HG02943 (cell line): ENCODE measurements around the gene MACROD2.

Source experiments
- ATAC-seq: cut with Tn5 transposase; IDR thresholded peaks from one replicate; pipeline ENCODE4 v1.9.1; 2021; ENCODE audit warnings: mild to moderate bottlenecking, low read depth, moderate library complexity; ENCODE audit not compliant: unreplicated experiment

The MACROD2 gene

DNA sequence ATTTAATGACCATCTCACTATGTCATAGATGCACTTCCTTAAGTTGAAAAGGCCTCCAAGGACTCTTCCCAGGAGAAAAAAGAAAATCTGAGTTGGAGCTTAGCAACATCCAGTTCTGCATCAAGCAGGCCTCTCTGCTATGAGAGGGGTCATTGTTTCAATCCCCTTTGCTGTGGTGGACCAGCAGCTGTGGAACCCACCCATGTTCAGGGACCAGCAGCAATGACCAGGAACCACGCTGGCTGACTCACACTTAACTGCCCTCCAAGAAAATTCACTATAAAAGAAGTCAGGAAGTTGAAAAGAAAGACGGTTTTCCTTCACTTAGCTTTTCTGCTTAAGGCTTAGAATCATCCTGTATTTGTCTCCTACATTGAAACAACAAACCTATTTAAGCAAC lies 1404.5 kb downstream of the MACROD2 start:
- ATAC-seq: no peak

GRCh38 chr20:15406072-15406471 lies 1410.8 kb downstream of the MACROD2 start:
- no peak for ATAC-seq

DNA sequence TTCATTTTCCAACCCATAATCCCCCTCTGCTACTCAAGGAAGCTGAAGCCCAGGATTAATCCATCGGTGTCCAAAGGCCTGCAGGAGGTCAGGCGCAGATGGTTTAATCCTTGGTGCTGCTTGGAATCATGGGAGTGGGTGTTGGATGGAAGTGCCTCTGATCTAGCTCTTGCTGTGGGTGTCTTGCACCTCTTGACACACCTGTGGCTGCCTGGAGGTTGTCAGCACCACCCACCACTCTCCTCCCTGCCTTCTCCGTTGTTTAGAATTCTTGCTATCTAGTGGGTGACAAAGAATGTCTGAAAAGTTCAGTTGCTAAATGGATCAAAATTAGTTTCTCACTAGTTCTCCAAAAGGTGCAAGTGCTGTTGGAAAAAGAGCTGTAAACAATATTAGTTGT lies 1416.5 kb downstream of the MACROD2 start:
- no peak for ATAC-seq

DNA sequence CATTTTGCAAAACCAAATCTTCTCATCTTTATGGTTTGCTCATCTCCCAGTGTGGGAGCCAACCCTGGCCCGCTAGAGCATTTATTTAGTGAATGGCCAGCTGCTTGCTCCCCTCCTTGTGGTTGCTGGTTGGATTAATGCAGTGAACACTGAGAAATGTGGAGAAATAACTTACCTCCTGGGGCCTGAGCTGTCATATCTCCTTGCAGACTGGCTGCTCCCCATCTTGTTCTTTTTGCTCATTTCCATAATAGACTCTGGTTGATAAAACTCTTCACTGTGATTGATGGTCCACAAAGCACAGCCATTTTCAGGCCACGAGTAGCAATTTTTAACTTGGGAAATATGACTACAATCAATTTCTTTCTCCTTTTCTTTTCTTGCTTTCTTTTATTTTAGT lies 1420.6 kb downstream of the MACROD2 start:
- ATAC-seq: no peak

- ATAC-seq: no peak
Measured at GRCh38 chr20:15419856-15420255, 1424.5 kb downstream of the MACROD2 start.

GRCh38 chr20:15422966-15423365 lies 1427.7 kb downstream of the MACROD2 start:
- ATAC-seq: no peak

DNA sequence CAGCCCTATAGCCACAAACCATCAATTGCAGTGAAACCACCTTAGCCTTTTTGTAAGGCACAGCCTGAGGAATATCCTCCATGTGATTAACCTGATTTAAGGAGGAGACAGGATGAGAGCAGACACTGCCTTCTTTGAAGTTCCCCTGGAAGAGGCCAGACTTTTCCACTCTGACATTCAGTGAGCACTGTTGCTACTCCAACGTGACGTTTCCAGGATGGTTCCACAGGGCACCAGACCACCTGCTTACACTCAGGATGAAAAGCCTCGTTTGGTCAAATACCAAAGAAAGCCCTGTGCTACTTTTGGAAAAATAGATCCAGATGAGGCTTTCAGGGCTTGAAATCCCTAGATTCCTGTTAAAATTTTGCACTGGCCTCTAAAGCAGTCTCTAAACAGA lies 1444.2 kb downstream of the MACROD2 start:
- no peak for ATAC-seq

DNA sequence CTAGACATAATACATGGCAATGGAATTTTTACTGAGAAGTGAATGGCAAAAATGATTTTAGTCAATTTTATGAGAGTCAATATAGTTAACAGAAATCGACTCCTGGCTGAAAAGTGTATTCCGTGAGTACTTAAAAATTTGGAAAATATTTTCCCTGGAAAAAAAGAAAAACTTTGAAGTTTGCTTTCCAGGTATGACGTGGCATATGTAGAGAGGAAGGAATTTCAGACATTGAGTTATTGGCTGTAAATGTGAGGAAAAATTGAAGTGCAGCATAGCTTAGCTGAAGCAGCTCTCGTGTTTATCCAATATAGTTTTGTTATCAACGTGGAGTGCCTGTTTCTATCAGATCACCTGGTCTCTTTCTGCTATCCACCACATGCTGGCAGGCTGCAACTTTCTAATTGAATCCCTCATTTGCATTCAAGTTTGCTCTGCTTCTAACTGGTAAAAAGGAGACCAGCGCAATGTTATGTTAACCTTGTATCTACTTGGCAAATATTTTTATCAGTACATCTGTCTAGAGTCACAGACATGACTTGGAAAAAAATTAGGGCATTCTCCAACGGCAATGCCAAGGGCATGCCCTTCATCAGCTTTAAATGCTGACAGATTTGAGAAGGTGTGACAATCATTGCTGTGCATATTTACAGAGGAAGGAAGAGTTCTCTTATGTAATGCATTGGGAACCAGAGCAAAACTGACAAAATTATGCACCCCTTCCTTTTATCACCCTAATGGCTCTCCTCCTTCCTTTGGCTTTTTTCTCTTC lies 1444.9 kb downstream of the MACROD2 start:
- no peak for ATAC-seq

GRCh38 chr20:15445056-15445840 lies 1449.9 kb downstream of the MACROD2 start:
- ATAC-seq: no peak

DNA sequence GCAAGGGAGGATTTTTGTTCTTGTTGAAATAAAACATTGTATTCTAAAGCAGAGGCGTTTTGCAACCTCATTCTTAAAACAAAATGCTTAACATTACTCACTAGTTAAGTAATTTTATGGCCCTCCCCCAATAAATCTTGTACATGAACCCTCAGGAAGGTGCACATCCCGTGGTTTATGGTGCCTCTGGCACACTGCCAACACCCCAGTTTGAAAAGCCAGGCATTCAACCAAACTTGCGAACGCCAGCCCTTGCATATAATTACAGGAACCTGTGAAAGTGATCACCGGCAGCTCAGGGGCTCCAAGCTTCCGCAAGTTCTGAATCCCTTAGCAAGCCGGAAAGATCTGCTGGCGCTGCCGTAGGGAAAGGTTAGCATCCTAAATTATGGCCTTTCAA lies 1451.1 kb downstream of the MACROD2 start:
- no peak for ATAC-seq

DNA sequence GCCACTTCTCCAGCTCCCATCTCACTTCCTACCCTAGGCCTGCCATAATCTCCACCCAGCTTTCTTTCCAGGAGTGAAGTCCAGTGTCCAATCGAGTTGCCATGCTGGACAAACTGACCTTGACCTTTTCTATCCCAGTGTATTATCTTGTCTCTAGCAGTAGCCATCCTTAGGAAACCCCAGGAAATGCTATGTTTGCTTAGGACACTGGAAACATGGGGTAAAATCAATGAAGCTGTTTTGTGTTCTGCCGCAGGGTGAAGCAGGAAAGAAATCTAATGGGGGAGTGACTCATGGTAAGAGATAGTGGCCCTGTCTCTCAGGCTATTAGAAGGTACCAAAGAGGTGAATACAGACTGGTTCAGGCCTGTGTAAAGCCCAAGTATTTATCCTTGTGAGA lies 1452.2 kb downstream of the MACROD2 start:
- no peak for ATAC-seq

DNA sequence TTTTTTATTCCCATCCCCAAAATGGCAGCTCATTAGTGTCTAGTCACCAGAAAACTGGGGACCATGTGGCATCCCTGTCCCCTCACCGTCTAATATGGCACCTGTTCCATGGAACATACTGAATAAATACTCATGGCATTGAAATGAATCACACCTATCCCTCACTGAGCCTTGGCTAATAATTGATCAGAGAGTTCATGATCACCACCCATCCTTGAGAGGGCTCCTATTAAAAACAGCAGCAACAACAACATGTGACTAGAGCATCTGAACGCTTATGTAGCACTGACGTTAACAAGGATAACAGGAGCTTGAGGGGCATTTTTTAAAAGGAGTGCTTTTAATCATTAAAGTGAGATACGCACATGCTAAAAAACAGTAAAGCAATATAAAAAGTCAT lies 1453.7 kb downstream of the MACROD2 start:
- no peak for ATAC-seq

- no peak for ATAC-seq
Measured at GRCh38 chr20:15451241-15451640, 1455.9 kb downstream of the MACROD2 start.

DNA sequence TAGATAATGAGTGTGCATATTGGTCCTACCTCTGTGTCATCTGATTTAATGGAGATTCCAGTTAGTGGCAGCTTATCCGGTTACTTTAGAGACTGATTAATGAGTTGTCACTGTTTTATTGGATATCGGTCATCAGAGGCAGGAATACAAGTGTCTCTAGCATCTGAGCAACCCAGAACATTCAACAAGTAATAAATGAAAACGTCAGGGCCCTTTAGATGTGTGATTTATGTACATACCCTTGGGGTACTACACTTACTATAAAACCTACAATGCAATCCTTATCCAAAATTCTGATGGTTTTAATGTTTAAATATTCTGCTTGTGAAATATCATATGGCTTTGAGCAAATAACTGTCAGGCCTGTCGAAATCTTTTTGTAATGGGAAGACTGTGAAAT lies 1460.0 kb downstream of the MACROD2 start:
- ATAC-seq: no peak

DNA sequence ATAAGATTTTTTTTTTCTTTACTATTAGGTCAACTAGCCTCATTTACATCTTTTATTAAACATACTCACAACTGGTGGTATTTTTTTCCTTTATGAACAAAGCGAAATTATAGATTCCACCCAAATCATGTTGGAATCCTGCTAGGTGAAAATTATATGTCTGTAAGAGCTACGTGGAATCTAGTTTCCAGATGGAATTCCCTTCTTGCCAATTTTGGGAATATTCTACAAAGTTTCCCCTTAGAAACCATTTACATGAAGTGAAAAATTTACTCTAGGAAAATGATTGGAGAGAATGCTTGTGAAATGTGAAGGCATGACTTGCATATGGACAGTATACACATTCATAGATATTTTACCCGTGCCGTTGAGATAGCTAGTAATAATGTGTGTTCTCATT lies 1466.6 kb downstream of the MACROD2 start:
- no peak for ATAC-seq

GRCh38 chr20:15475483-15475882 lies 1480.2 kb downstream of the MACROD2 start:
- no peak for ATAC-seq

DNA sequence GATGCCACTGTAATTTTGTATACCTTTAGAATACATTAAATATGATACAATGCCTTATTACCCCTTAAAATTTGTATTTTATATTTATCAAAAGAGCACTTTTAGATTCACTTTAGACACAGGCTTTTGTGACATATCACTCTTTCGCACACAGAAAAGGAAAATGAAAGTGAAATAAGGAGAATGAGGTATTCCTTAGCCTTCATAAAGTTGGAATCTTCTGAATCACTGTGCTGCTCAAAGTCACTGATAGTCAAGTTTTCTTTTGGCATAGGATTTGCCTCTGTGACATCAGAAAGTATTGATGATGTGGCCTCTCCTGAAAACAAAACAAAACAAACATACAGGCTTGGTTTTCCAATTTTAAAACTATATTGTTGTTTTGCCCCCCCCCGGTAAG lies 1480.9 kb downstream of the MACROD2 start:
- ATAC-seq: no peak

DNA sequence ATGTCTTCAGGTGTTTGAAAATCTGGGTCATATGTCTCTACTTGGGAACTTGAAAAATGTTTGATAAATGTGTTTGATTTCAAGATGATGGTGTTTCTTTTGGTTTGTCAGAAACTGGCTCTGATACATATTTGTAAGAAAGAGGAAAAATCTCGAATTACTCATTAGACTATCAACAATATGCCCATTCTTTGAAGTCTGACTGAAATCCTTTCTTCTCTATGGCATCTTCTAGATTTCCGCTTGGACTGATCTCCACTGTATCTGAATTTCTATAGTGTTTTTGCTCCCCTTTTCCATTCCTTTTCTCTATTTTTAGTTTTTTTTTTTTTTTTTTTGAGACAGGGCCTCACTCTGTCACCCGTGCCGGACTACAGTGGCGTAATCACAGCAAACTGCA lies 1481.5 kb downstream of the MACROD2 start:
- ATAC-seq: no peak

- no peak for ATAC-seq
Measured at GRCh38 chr20:15482525-15482924, 1487.2 kb downstream of the MACROD2 start.

DNA sequence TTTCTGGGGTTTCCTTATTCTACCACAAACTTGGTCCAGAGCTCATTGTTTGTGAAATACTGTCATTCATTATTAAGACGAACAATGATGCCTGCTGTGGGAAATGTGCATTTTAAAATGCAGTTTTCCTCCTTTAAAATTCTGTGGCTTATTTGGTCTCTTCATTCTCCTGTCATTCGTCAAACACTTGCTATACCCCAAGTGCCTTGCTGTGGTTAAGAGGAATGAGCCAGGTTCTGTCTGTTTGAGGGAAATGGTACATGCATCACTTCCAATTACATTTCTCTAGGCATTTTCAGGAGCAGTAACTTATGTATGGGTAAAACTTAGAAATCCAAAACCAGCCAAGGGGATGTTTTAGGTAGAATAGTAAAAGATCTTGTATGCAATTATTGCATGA lies 1490.2 kb downstream of the MACROD2 start:
- ATAC-seq: no peak

DNA sequence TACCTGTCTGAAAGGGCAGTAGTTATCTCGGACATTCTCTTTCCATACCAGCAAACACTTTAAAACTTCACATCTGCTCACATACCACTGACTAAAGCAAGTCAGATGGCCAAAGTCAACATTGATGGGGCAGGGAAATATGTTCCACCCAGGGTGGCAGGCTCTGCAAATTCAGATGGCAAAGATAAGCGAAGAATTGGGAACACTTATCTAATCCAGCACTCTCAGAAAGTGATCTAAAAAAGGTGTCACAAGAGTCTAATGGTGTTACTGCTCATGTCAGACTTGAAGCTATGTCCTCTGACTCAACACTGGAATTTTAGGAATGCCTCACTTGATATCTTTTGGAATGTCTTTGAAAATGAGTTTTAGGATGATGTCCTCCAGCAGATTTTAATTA lies 1491.7 kb downstream of the MACROD2 start:
- ATAC-seq: no peak

- ATAC-seq: no peak
Measured at GRCh38 chr20:15487682-15488081, 1492.4 kb downstream of the MACROD2 start.
